Adrenal gland (tissue), 12 donors: ENCODE data around the gene ANKRD42. TPM values are rescaled to one million over a fixed set of nuclear protein-coding genes. Genes with fewer than 3 reads are reported as not detected.

Source experiments
- DNase-seq, 7 donors: peaks; one replicate each; pipeline ENCODE4 v3.0.0-alpha.2; 2019 to 2020
- H3K27ac ChIP-seq, 5 donors: fragments of 200-600 bp; sonication (generic) in 4 of 5; 1 replicate in 3 of 5; 2 replicates in 2 of 5; pipeline versions ENCODE4 v1.5.1 to v1.8.0; 2016 to 2020; ENCODE audit warnings: mild to moderate bottlenecking in 1 of 5
- H3K27me3 ChIP-seq: fragments of 200-600 bp; 2 replicates; pipeline ENCODE4 v1.8.0; 2021
- H3K36me3 ChIP-seq, 2 donors: fragments of 200-600 bp; replicated peaks in 1 of 2; 1 replicate in 1 of 2; 2 replicates in 1 of 2; pipeline versions ENCODE4 v1.5.1 to v1.8.0; 2018 to 2022
- H3K4me1 ChIP-seq, 2 donors: fragments of 200-600 bp; replicated peaks in 1 of 2; 1 replicate in 1 of 2; 2 replicates in 1 of 2; pipeline versions ENCODE4 v1.5.1 to v1.8.0; 2018 to 2021
- H3K4me3 ChIP-seq, 4 donors: fragments of 200-600 bp; sonication (generic) in 3 of 4; one replicate each; pipeline ENCODE4 v1.5.1; 2016 to 2018
- H3K9me3 ChIP-seq, 3 donors: fragments of 200-600 bp; sonication (generic) in 1 of 3; replicated peaks in 1 of 3; 1 replicate in 2 of 3; 2 replicates in 1 of 3; pipeline versions ENCODE4 v1.5.1 to v1.8.0; 2016 to 2021
- CTCF ChIP-seq, 6 experiments: fragments of 450-650 bp in 4 of 6; fragments of 200-600 bp in 2 of 6; sonication (generic) in 1 of 6; IDR thresholded peaks; 1 replicate in 5 of 6; 2 replicates in 1 of 6; pipeline versions ENCODE4 v1.5.1 to v1.8.0; 2016 to 2021; ENCODE audit warnings: antibody characterized with exemption in 6 of 6, mild to moderate bottlenecking in 2 of 6, moderate library complexity in 1 of 6
- POLR2A ChIP-seq, 2 donors: fragments of 450-650 bp; IDR thresholded peaks; one replicate each; pipeline ENCODE4 v1.6.1; 2017; ENCODE audit warnings: antibody characterized with exemption in 2 of 2, mild to moderate bottlenecking in 2 of 2, moderate library complexity in 1 of 2
- WGBS, 4 donors: extraction: QIAGEN DNeasy Blood & Tissue Kit in 2 of 4; methylation state at CpG; one replicate each; pipeline versions ENCODE4 v1.1.5 to v1.1.7; 2013 to 2017; 5-methylcytosine and 5-hydroxymethylcytosine counted together
- intact Hi-C, 2 donors: fragments of 100-400 bp; cut with DNase I; formaldehyde crosslinking; loops; one replicate each; pipeline versions ENCODE4 v1.14.1 to v1.15.0; 2022 to 2023
- polyA plus RNA-seq, 3 donors: library from polyadenylated mRNA; stranded (reverse); fragments of 200-250 nt in 2 of 3; fragments of 350-450 nt in 1 of 3; fragmentation: Illumina TruSeq in 1 of 3; extraction: RNeasy Lipid Tissue Mini Kit (QIAGEN cat#74804) in 1 of 3; gene quantifications; one replicate each; pipeline ENCODE4 v1.2.3, GENCODE V29; 2013 to 2014
- small RNA-seq, 2 donors: library from RNA; depleted of rRNA; stranded (forward); fragments of <200 nt; gene quantifications; one replicate each; pipeline ENCODE3, GENCODE V24; 2016
- total RNA-seq, 9 donors: library from RNA; depleted of rRNA in 4 of 9; stranded (reverse); fragments of >200 nt in 4 of 9; fragments of 120-200 nt in 1 of 9; fragmentation: NEBNext Ultra II Directional in 1 of 9; extraction: Animal tissue kit (Norgen Biotek cat#: 25700) in 1 of 9; gene quantifications; one replicate each; pipeline versions ENCODE4 v1.1.0 to v1.2.4, GENCODE V29; 2013 to 2023
- donor health status: healthy with polysubstance abuse.
- donor health status: Bipolar disorder and iron deficiency.
- donor health status: DM: yes; HTN: yes; CAD: no.
- donor health status: DM: no; HTN: no; CAD: no.
- donor health status: DM: no; HTN: no; CAD: no.
- donor health status: DM: yes; HTN: yes; CAD: no.

Gene ANKRD42
- total and polyA plus RNA-seq, 12 donors, result 9.0 to 34.3 (median 23.3) TPM

GRCh38 chr11:83294208-83294607 is 100.7 kb downstream of the ANKRD42 start:
- H3K9me3 ChIP-seq, result no peaks in the 10 kb centered on the region
- H3K36me3 ChIP-seq, result no peaks in the 10 kb centered on the region
- TF ChIP-seq POLR2A (IDR thresholded peaks at IDR 0.05) (no peak), CTCF (IDR thresholded peaks at IDR 0.05) (no peak)
- H3K27ac ChIP-seq, result no peak overlapping the region
- 83 to 94% (median 87%) methylated on average over 4 of the region's 4 CpGs for WGBS, 4 donors
- DNase-seq, result no peak
- no peak overlapping the region for H3K4me3 ChIP-seq
- no peaks in the 10 kb centered on the region for H3K27me3 ChIP-seq
- intact Hi-C loops, result loop anchor here (5.0 to 10.0 kb wide), 2 partner anchors 521 to 523 kb away; no protein-coding TSS in a partner anchor
- H3K4me1 ChIP-seq, result peaks cover 0 to 5% of the 10 kb centered on the region in 2 donors

Small RNA genes lying within 50 kb of the gene (small RNA-seq; reads per million reads assigned to genes)
- gene AP000873.5, result 0 reads per million in 2 donors

Other genes starting within 250 kb of the ANKRD42 start
- 10 to 100 TPM; 24.5 to 69.4 (median 41.9) TPM for gene RAB30, start 121.8 kb upstream of the ANKRD42 start, total RNA-seq
- gene RAB30, start 121.8 kb upstream of the ANKRD42 start, polyA plus RNA-seq, result 10 to 100 TPM in 1 of 3 donors, 1 to 10 TPM in 2; 5.1 to 55.4 (median 5.4) TPM
- 10 to 100 TPM; 20.2 to 62.8 (median 50.9) TPM for gene PCF11, start 36.6 kb upstream of the ANKRD42 start, total RNA-seq
- 10 to 100 TPM; 40.0 to 46.9 (median 46.8) TPM for gene PCF11, start 36.6 kb upstream of the ANKRD42 start, polyA plus RNA-seq
- 100 to 1,000 TPM in 1 of 9 donors, 10 to 100 TPM in 8; 38.9 to 123 (median 60.1) TPM for gene CCDC90B, start 92.7 kb downstream of the ANKRD42 start, total RNA-seq
- 100 to 1,000 TPM in 1 of 3 donors, 10 to 100 TPM in 2; 43.3 to 147 (median 44.6) TPM for gene CCDC90B, start 92.7 kb downstream of the ANKRD42 start, polyA plus RNA-seq